Heart left ventricle (tissue), 13 donors: ENCODE data around the gene FAM180A.

Source experiments
- CTCF ChIP-seq, 12 donors: fragments of 200-600 bp; sonication (generic) in 4 of 12; IDR thresholded peaks; one replicate each; pipeline versions ENCODE4 v1.5.0 to v1.8.0; 2018 to 2022; ENCODE audit warnings: antibody characterized with exemption in 12 of 12, mild to moderate bottlenecking in 5 of 12
- POLR2A ChIP-seq, 2 donors: fragments of 450-650 bp; IDR thresholded peaks; one replicate each; pipeline ENCODE4 v1.6.1; 2017; ENCODE audit warnings: antibody characterized with exemption in 2 of 2, mild to moderate bottlenecking in 2 of 2, moderate library complexity in 2 of 2
- donor health status: ischemic (EF 13 %, LVEDD 7.1; RV severe dilation, severe dysfunction).
- donor health status: DM: no; HTN: yes; CAD: no.
- donor health status: DM: no; HTN: no; CAD: no.
- donor health status: ischemic (EF 25% LVEDD 6.9; RV normal size, moderate dysfunction).
- donor health status: ischemic (EF 25% LVEDD 5.7; RV mildly dilated, moderate dysfunction).
- donor health status: ischemic (EF 35%, LVEDD 5.7; RV mildly dilated, moderate dysfunction).
- donor health status: nonischemic (EF 11% LVEDD 7.7; RV severe dilation, severe dysfunction).
- donor health status: DM: yes; HTN: yes; CAD: no.
- donor health status: PGD.
- donor health status: ischemic (EF 29% LVEDD 5.4; RV normal size, mild dysfunction).
- donor health status: nonischemic (EF 23%, LVEDD 6.1; RV moderate dilation, normal function).

GRCh38 chr7:135726276-135726788 is 22.3 kb downstream of the FAM180A start:
- TF ChIP-seq POLR2A (IDR thresholded peaks at IDR 0.05) (no peak), CTCF (IDR thresholded peaks at IDR 0.05) (no peak)
